Neural progenitor cell (in vitro differentiated cells): ENCODE results near the gene GOLGA6D.

Experiments used
- CTCF ChIP-seq: fragments of 200-600 bp; sonication (generic); IDR thresholded peaks from 2 replicates; pipeline ENCODE4 v1.5.1; 2017; ENCODE audit warnings: antibody characterized with exemption, mild to moderate bottlenecking
- EZH2 ChIP-seq: fragments of 200-600 bp; sonication (generic); IDR thresholded peaks from 2 replicates; pipeline ENCODE4 v1.6.1; 2017; ENCODE audit warnings: antibody characterized with exemption, mild to moderate bottlenecking, moderate library complexity
- EZH2phosphoT487 ChIP-seq: fragments of 200-600 bp; sonication (generic); IDR thresholded peaks from 2 replicates; pipeline ENCODE4 v1.6.1; 2017; ENCODE audit warnings: antibody characterized with exemption

- TF ChIP-seq CTCF = no peak
- no peak for TF ChIP-seq EZH2
- TF ChIP-seq EZH2phosphoT487 = no peak
Observed at GRCh38 chr15:75233504-75234190, 49.0 kb upstream of the GOLGA6D start.
